GM21619 (cell line): ENCODE results near the gene TMEM259.

ENCODE experiments used
- ATAC-seq: cut with Tn5 transposase; IDR thresholded peaks from one replicate; pipeline ENCODE4 v1.9.1; 2021; ENCODE audit not compliant: unreplicated experiment

Gene TMEM259

DNA sequence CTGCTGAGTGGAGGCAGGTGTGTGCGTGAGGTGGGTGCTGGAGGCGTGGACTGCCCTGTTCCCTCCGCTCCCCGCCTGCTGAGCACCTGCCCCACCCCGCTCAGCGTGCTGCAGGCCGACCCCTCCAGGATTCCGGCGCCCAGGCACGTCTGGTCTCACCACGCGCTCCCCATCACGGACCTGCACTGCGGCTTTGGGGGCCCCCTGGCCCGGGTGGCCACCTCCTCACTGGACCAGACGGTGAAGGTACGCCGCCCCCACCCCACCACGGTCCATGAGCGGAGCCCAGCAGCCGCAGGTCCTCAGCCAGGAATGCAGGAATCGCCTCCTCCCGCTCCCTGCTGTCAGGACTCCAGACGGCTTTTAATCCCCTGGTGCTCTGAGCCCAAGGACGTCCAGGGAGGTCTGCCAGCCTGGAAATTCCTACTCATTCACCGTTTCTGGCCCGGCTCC lies 30.8 kb downstream of the TMEM259 start:
- no peak for ATAC-seq

DNA sequence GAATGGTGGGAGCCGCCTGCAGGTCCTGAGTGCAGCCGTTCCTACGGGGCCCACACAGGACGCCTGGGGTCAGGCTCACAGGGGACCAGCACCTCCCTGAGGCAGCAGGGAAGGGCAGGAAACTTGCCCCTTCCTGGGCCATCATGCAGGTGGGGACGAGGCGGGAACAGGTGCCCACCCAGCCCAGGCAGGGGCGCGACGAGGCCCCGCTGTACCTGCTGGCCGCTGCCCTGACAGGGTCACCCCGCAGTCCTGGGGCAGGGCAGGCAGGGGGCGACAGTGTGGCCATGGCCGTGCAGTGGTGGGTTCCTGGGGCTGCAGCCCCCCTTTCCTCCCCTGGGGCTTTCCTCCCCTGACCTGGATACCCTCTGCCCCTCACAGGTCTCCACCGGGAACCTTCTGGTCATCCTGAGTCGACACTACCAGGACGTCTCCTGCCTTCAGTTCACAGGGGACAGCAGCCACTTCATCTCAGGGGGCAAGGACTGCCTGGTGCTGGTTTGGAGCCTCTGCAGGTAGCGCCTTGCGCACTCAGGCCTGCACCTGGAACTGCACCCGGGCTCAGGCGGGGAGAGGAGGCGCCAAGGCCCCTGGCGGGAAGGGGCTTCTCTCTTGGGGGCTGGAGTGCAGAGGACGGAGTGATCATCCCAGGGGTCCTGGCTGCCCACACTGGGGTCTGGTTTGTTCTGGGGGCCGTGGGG lies 31.4 kb downstream of the TMEM259 start:
- ATAC-seq = no peak

DNA sequence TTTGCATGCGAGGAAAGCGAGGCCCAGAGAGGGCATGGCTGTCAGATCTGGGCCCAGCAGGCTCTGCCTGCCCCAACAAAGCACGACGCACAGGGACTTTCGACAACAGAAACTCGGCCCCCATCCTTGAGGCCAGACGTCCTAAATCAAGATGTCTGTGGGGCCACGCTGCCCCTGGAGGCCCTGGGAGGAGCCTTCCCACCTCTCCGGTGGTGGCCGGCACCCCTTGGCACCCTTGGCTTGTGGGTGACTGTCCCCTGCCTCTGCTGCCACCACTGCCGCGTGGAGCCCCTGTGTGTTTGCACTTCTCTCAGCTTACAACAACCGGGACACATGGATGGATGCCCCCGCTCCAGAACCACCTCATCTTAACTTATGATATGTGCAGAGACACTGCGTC lies 32.4 kb downstream of the TMEM259 start:
- ATAC-seq = no peak

DNA sequence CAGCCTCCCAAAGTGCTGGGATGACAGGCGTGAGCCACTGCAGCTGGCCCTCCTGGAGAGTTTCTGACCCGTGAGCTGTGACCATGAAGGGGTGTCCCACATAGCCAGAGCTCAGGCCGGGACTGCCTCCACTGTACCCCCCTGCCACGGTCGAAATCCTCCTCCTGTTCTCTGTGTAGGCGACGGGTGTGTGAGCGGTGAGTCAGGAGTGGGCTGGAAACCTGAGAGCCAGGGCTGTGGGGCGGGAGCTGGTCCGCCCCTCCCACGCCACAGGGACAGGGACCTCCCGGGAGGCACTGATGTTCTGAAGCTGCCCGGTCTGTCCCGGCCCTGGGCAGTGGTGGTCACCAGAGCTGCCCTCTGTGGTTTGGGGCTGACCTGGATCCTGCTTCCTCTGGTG lies 32.8 kb downstream of the TMEM259 start:
- ATAC-seq = no peak

- no peak for ATAC-seq
These were observed 34.8 kb downstream of the TMEM259 start for GRCh38 chr19:986083-986482.

DNA sequence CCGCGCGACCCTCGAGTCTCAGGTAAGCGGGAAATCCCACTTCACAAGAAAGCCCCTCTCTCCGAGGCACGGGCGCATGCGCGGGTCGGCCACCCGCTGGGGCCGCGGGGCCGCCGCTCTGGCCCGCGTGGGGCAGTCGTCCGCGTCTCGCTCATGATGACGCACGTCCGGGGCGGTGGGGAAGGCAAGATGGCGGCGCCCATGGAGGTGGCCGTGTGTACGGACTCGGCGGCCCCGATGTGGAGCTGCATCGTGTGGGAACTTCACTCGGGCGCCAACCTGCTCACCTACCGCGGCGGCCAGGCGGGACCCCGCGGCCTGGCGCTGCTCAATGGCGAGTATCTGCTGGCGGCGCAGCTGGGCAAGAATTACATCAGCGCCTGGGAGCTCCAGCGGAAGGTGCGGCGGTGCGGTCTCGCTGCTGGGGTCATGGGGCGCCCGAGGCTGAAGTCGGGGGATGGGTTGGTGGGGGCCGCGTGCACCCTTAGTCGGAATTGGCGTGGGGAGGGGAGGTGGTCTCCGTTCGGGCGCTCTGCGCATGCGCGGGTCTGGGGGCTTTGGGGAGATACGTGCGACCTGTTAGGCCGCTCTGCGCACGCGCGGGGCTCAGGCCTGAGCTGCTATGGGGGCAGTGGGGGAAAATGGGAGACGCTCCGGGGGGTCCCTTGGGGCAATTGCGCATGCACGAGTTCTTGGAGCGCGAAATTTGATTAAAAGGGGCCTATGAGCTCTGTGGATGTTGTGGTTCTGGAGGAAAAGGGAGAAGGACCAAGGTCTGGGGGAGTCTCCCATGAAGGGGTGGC lies 36.6 kb downstream of the TMEM259 start, which contains the start of gene WDR18:
Gene WDR18 (plus strand): TSS at position 181 of the 803 bp plus-strand sequence. CDS start 9 bp downstream, at position 190.
- ATAC-seq = peak; percentile 59

DNA sequence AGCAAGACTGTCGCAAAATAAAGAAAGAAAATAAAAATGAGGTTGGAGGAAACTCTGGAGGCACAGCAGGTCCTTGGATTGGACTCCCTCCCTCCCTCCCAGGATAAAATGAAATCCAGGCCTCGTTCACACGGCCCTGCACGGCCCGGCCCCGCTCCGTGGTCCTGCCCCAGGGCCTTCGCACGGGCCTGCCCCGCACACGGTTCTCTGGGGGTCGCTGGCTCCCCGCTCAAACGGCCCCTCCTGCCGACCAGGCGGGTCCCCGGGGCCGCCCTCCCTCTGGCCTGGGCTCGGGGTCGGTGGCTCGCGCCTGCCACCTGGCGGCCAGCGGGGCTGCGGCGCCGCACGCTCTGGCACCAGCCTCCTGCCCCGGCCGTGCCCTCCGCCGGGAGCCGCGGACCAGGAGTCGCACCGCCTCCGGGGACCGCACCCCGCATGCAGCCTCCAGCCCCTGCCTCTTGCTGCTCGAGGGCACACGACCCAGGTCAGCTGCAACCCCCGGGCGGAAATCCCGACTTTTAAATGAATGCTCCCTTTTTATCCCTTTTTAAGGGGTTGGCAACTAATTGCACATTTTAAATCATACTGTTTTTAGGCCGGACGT lies 38.3 kb downstream of the TMEM259 start:
- ATAC-seq = no peak

GRCh38 chr19:980133-980998 lies 40.6 kb downstream of the TMEM259 start:
- ATAC-seq = no peak

DNA sequence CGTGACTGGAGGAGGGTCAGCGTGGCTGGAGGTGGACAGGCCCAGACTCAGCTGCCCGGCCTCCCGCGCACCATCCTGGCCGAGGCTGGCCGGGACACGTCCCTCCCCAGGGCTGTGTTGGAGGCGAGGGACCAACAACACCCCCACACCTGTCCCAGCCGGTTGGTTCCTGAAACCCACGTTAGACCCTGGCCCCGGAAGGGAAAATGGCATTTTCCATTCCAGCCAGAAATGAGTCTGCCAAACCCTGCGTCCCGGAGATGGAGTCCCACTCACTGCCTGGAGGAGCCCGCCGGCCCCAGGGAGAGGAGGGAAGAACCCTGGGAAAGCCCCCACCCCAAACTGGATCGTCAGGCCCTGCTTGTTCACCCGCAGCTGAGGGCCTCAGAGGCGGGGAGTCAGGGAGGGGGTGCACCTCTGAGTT lies 41.6 kb downstream of the TMEM259 start:
- ATAC-seq = no peak

GRCh38 chr19:977058-977464 lies 43.9 kb downstream of the TMEM259 start:
- ATAC-seq = no peak

DNA sequence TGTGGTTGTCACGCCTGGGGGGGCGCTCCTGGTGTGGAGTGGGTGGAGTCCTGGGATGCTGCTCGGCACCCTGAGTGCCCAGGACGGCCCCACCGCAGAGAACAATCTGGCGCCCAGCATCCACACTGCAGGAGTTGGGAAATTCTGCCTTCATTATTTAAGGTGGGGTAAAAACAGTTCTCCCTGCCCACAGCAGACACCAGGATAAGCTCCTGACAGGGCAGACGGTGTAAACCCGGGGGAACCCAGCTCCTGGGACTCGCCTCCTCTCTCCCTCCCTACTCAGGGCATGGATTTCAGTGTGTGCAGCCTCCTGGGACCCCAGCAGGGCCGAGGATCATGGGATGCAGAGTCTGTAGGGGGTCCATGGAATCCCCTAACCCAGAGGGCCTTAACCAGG lies 44.4 kb downstream of the TMEM259 start:
- no peak for ATAC-seq

GRCh38 chr19:974564-975257 lies 46.2 kb downstream of the TMEM259 start:
- no peak for ATAC-seq

DNA sequence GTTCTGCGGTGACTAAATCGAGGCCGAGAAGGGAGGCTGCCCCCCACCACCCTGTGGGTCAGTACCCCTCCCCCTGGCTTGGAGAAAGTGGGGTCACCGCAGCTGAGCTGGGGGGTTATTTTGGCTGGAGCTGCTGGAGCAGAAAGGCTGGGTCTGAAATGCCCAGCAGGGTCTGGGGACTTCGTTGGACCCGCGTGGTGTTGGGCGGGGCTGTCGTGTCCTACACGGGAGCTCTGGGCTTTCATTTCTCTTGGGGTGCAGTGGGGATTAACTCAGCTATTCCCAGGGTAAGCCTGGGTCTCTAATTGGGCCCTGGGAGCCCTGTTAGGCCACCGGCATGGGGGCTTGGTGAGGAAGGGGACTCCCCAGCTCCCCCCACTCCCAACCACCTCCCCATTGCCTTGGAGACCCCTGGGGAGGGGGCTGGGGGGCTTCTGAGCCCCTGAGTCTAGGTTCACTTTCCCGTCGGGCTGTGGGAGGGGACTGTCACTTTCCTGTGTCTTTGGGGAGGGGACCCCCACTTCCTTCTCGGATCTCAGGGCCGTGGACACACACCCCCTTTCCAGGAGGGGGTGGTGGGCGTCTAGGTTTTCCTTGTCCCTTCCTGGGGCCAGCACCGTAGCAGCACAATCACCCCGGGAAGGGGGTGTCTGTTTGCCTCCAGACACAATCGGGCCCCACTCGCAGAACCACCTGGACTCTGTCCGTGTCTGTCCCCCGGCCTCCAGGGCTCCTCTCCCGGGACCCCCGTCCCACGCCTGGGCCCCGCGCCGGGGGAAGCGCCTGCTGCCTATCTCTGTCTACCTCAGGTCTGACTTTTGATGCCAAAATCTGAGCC lies 47.0 kb downstream of the TMEM259 start:
- no peak for ATAC-seq

DNA sequence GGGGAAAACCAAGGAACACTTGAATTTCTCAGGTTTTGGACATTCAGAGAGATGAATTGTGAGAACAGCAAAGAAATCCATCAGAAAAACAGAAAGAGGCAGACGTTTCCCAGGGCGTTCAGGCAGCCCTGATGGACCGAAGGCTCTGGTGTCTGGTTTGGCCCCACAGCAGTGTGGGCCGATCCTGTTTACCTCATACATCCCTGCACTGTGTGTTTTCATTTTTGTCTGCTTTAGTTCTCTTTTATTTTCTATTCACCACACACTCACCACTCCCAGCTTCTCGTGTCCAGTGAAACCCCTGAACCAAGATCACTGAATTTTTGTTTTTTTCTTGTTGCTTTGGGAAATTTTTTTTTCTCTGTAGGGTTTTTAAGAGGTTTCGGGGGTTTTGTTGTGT lies 48.6 kb downstream of the TMEM259 start:
- ATAC-seq = no peak

DNA sequence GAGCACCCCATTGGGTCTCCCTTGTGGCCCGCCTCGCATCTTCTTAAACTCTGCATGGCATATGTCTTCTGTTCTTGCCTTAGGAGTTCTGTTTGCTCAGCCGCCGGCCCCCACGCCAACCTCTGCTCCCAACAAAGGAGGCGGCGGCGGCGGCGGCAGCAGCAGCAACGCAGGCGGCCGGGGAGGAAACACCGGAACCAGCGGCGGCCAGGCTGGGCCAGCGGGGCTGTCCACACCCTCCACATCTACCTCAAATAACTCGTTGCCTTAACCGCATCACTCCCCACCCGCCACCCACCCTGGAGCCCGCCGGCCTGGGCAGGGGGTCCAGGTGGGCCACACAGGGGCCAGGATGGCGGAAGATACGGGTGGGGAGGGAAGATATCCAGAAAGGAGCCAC lies 49.1 kb downstream of the TMEM259 start:
- no peak for ATAC-seq

DNA sequence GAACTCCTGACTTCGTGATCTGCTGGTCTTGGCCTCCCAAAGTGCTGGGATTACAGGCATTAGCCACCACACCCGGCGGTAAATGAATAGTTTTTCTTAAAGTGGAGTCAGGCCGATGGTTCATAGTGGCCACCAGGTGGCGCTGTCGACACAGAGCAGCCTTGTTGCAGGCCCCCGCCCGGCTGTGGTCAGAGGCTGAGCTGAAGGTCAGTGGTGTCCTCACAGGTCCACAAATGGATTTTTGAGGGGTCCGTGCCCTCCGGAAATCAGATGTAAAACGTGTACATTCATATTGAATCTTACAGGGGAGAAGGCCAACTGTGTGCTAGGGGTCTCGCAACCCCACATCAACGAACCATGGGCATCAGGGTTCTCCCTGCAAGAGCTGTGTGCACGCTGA lies 50.2 kb downstream of the TMEM259 start:
- ATAC-seq = no peak

GRCh38 chr19:966485-967088 lies 54.3 kb downstream of the TMEM259 start:
- no peak for ATAC-seq

DNA sequence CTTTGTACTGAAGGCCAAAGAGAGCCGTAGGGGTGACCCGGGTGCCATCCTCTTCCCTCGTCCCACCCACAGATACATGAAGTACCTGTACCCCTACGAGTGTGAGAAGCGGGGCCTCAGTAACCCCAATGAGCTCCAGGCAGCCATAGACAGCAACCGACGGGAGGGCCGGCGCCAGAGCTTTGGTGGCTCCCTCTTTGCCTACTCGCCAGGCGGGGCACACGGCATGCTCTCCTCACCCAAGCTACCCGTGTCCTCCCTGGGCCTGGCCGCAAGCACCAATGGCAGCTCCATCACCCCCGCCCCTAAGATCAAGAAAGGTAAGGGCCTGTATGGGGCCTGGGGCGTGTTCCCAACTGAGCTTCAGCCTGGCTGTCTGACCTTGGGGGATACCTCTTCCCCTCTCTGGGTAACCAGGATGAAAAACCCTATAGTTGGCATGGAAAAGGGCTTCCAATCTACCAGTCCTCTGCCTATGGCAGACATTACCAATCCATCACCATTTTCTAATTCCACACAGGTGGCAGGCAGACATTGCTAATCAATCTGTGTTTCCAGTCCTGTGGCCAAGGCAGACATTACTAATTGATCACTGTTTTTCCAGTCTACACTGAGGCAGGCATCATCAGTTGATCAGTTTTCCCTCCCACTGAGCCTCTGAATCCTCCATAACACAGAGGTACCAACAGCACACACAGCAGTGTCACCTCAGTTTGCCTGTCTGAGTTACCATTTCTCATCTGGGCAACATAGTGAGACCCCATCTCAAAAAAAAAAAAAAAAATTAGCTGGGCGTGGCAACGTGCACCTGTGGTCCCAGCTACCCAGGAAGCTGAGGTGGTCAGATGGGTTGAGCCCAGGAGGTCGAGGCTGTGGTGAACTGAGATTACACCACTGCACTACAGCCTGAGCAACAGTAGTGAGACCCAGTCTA lies 55.9 kb downstream of the TMEM259 start:
- ATAC-seq = no peak
